GM12891 (cell line): ENCODE results near the gene LYSMD2. TPM values are rescaled to one million over a fixed set of nuclear protein-coding genes. Genes with fewer than 3 reads are reported as not detected.
A peak's percentile ranks its signal among the peaks of the same experiment; 100 is the strongest.
"Not testable (repeated sequence)": the region's sequence is repeated elsewhere in the genome, so short reads cannot be mapped to it uniquely, and the experiment has no call there.

Experiments used
- DNase-seq: peaks from one replicate; pipeline ENCODE4 v3.0.0; 2011; ENCODE audit warnings: low spot score; ENCODE audit not compliant: insufficient read length
- FAIRE-seq: peaks from 2 replicates; lab custom pipeline; 2011; peaks lifted over from hg19 to GRCh38; lab: Jason Lieb, UNC
- PAX5 ChIP-seq: IDR thresholded peaks from 2 replicates; pipeline ENCODE4 v1.6.1; 2011; ENCODE audit warnings: low read length, moderate library complexity, mild to moderate bottlenecking; ENCODE audit not compliant: insufficient read depth, severe bottlenecking
- POLR2A ChIP-seq: IDR thresholded peaks from 2 replicates; pipeline ENCODE4 v1.6.1; 2011; ENCODE audit warnings: low read depth, low read length, control low read depth
- POLR2AphosphoS5 ChIP-seq: IDR thresholded peaks from 2 replicates; pipeline ENCODE4 v1.6.1; 2011; ENCODE audit warnings: low read depth, low read length, control low read depth
- POU2F2 ChIP-seq: IDR thresholded peaks from 2 replicates; pipeline ENCODE4 v1.6.1; 2011; ENCODE audit warnings: low read depth, mild to moderate bottlenecking, control low read depth, low read length, moderate library complexity
- SPI1 ChIP-seq: IDR thresholded peaks from 2 replicates; pipeline ENCODE4 v1.6.1; 2011; ENCODE audit warnings: low read depth, low read length, control low read depth
- TAF1 ChIP-seq: IDR thresholded peaks from 2 replicates; pipeline ENCODE4 v1.6.1; 2011; ENCODE audit warnings: low read depth, low read length, control low read depth
- polyA plus RNA-seq: library from polyadenylated mRNA; unstranded; fragments of >200 nt; gene quantifications from one replicate; pipeline ENCODE4 v1.2.1, GENCODE V29; 2012; ENCODE audit warnings: low read depth, missing spikeins, inconsistent platforms; ENCODE audit not compliant: missing spikeins

The LYSMD2 gene, protein sequence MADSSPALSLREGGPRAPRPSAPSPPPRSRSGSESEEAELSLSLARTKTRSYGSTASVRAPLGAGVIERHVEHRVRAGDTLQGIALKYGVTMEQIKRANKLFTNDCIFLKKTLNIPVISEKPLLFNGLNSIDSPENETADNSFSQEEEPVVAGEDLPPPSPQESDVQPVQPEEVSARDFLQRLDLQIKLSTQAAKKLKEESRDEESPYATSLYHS
- 13.8 TPM for polyA plus RNA-seq

DNA sequence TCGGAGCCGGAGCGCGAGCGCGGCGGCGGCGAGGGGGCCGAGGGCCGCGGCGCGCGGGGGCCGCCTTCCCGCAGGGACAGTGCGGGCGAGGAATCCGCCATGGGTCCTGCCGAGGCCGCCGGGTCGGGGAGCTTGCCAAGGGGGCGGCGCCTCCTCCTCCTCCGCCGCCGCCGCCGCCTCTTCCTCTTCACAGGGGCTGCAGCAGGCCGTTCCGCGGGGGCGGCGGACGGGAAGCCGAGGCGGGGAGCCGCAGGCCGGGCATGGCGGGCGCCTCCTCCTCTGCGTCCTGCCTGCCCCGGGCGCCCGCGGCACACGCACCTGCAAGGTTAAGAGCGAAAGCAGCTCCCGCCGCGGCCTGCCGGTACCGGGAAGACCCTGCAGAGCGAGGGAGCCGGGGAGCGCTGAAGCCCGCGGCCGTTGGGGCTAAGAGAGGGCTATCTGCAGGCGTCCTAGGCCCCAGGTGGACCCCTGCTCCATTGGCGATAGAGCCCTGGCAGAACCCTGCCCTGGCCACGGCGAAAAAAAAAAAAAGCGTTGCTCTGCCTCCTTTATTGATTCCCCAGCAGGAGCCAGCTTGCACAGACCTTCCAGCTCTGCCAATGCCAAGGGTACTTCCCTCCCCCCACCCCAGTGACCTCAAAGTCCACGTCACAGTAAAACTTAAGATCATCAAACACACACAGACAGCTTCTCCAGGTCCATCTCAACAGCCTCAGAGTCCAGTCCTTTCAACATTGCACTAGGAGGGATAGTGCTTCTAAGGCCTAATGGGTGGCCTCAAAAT, at the start of gene LYSMD2:
Gene LYSMD2 (minus strand): TSS at position 134 of the 784 bp plus-strand sequence. CDS start 33 bp downstream, at position 101.
- TF ChIP-seq POLR2A = no peak
- no peak for TF ChIP-seq POLR2AphosphoS5
- TF ChIP-seq TAF1 = peak; percentile 6
- 0 out of 2 replicates have a peak, but pooled peaks have one; percentile 14 for TF ChIP-seq SPI1
- FAIRE-seq (peak; percentile 33), DNase-seq (peak; percentile 50)

DNA sequence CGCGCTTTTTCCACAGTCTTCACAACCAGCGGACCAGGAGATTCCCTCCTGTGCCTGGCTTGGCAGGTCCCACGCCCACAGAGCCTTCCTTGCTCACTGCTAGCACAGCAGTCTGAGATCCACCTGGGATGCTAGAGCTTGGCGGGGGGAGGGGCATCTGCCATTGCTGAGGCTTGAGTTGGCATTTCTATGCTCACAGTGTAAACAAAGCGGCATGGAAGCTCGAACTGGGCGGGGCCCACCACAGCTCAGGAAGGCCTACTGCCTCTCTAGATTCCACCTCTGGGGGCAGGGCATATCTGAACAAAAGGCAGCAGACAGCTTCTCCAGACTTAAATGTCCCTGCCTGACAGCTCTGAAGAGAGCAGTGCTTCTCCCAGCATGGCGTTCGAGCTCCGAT, 49.7 kb upstream of the LYSMD2 start:
- FAIRE-seq, DNase-seq: not testable (repeated sequence)

DNA sequence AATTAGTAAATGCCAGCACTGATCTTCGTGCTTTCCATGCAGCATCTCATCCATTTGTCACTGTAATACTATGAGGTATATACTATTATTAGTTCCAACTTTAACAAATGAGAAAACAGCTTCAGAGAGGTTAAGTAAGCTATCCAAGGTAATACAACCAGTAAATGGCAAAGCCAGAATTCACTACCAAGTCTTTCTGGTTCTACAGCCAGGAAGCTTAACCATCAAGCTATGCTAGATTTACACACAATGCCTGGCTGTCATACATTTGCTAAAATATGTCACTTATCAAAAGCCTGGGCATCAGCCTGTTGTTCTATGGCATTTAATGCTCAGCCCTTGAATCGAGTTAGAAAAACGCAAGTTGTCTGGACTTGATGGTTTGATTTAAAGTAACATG, 46.5 kb upstream of the LYSMD2 start:
- DNase-seq (no peak), FAIRE-seq (no peak)
- no peak for TF ChIP-seq SPI1
- TF ChIP-seq TAF1 = no peak
- TF ChIP-seq POLR2AphosphoS5 = no peak
- no peak for TF ChIP-seq POLR2A
- no peak for TF ChIP-seq POU2F2
- TF ChIP-seq PAX5 = no peak

DNA sequence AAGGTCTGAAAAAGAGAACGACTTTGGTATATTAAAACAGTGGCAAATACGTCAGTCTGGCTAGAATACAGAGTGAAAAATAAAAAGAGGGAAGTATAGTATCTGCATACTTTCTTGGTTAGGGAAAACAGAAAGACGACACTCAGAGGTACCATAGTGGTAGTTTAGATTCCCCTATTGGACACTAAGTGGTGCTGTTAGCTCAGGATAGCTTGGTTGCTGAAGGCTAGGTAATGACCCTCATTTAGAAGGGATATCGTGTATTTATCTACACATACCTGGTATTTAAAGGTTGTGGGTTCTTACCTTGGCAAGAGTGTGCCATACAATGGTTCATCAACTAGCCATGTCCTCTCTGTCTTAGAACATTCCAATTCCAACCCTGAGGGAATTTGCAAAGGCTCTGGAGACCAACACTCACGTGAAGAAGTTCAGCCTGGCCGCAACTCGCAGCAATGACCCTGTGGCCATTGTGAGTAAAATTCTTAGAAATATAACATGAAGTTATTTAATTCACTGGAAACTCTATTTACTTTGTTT, 45.0 kb upstream of the LYSMD2 start:
- no peak for TF ChIP-seq POLR2AphosphoS5
- FAIRE-seq = peak; percentile 31
- DNase-seq = no peak

DNA sequence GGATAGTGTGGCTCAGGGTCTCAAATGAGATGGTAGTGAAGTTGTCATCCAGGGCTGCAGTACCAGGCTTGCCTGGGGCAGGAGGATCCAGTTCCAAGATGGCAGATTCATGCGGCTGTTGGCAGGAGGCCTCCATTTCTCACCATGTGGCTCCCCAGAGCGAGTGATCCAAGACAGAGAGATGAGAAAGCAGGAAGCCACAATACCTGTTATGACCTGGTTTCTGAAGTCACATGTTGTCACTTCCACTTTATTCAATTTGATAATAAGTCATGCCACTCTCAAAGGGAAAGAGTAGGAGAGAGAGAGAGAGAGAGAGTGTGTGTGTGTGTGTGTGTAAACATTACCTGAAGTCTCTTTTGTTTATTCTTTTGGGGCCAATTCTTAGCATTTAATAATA, 44.1 kb upstream of the LYSMD2 start:
- FAIRE-seq (no peak), DNase-seq (no peak)
- TF ChIP-seq POU2F2 (no peak), SPI1 (no peak)

DNA sequence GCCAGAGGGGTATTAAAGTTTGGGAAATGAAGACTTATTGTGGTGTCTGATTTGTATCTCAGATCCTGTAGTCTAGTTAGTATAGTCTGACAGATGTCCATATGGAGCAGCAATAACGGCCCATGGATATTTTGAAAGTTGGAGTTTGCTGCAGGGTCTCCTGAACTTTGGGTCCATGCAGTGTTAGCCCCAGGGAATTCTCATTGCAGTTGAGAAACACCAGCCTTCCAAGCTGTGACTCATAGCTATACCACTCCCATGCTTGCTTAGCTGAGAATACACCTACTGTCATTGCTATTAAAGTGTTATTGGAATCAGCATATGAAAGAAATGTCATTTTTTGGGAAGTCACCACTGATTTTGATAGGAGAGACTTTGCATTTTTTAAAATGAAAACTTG, 43.2 kb upstream of the LYSMD2 start:
- FAIRE-seq (no peak), DNase-seq (no peak)
- TF ChIP-seq SPI1 = no peak
- TF ChIP-seq POU2F2 = no peak
- TF ChIP-seq POLR2A = no peak
- no peak for TF ChIP-seq POLR2AphosphoS5
- no peak for TF ChIP-seq PAX5
- no peak for TF ChIP-seq TAF1

DNA sequence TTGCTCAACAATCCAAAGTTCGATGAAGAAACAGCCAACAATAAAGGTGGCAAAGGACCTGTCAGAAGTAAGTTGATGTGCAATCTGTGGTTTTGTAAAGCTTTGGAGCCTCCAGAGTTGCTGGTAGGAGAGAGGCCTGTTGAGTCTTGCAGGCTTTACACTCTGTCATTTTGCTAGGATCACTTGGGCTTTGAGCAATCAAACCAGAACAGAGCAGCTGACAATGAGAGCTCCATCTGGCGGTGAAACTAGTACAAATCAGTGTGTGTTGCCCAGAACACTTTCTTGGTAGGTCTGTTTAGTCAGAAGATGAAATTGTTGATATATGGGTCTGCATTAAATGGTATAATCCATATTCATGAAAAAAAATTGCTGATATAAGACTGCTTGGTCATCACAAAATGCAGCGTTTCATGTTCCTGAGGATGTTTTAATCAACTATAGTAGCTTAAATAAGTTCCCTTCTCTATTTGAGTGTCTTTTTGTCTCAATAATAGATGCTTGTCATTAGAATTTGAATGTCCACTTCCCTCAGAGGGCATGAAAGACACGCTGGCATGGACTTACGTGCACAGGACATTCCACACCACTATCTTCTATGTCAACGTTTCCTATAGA, 39.6 kb upstream of the LYSMD2 start:
- DNase-seq (peak; percentile 34), FAIRE-seq (no peak)
- TF ChIP-seq POLR2AphosphoS5 = no peak

DNA sequence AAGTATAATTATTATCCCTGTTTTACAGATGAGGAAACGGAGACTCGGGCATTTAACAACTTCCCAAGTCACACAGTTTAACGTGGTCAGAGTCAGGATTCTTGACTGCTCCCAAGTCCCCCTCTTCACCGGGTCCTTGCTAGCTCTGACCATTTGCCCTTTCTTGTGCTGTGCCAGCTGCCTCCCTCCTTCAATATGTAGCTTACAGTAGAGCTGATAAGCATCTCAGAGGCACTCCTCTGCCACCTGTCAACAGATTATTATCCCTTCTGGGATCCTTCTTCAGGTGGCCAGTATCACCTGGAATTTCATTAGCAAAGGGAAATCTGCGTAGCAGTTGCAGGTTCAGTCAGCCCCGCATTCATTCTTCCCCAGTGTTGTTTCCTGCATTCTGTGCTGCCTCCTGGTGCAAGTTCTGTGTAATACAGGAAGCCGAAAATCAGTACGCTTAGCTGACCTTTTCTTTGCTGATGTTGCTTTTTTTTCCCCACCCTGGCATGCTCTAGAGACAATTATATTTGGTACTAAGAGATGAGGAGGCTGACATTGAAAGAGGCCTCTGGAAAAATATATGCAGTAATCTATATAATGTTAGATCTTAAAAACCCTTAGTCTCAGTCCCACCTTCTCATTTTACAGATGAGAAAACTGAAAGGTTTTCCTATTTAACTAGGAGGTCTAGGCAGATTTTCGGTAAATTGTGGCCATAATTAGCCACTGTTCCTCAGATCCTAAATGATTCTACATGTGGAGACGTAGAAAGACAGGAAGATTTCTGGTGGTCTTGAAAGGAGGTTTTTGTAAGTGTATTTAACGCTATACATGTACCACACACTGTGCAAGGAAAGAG, 38.7 kb upstream of the LYSMD2 start:
- DNase-seq = peak; percentile 30
- peak; percentile 93 for FAIRE-seq
- TF ChIP-seq TAF1 (no peak), SPI1 (peak; percentile 32)

DNA sequence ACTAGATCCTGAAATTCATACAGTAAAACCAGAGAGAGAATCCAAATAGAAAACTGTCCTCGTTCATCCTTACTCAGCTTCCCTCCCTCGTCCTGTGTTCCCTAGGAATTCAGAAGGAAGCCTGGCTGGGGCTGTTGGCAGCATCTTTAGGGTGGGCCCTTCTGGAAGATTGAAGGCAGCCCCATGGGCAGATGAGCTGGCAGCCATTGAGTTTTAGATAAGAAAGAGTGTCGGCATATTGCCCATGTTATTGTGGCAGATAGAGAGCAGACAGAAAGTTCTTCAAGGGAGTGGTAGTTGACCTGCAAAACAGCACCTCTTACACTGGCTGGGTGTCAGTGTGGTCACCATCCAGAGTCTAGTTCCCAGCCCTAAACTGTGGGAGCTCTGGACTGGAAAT, 37.5 kb upstream of the LYSMD2 start:
- FAIRE-seq (no peak), DNase-seq (no peak)
- TF ChIP-seq TAF1 (no peak), POLR2AphosphoS5 (no peak), PAX5 (no peak), POLR2A (no peak), SPI1 (no peak), POU2F2 (no peak)

DNA sequence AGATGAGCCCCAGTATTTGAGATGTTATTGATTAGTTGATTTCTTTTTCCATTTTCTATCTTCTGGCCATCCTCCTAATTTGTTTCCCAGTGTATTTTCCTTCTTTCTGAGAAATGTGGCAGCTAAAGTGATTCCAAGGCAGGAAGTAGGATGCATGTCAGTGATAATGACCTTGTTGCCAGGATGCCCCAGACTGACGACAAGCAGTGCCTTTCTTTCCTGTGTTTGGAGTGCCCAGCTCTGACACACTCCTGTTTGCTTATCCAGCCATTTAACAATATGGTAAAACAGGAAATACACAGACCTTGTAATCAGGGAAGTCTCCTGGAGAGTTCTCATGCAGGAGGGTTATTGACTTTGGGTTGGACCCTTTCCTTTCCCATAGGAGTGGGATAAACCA, 34.3 kb upstream of the LYSMD2 start:
- TF ChIP-seq POLR2A = no peak
- no peak for TF ChIP-seq POLR2AphosphoS5
- TF ChIP-seq TAF1 = no peak
- TF ChIP-seq PAX5 = no peak
- no peak for TF ChIP-seq POU2F2
- TF ChIP-seq SPI1 = no peak
- no peak for FAIRE-seq
- DNase-seq = no peak
